GM19043 (cell line): ENCODE data around the gene GLO1.
A peak's percentile ranks its signal among the peaks of the same experiment; 100 is the strongest.

Experiments used
- ATAC-seq: cut with Tn5 transposase; IDR thresholded peaks from one replicate; pipeline ENCODE4 v1.9.1; 2021; ENCODE audit warnings: low read depth; ENCODE audit not compliant: unreplicated experiment

Gene GLO1

GRCh38 chr6:38702558-38703397 is at the start of gene GLO1:
Gene GLO1, minus strand, starts transcription at chr6:38703145. Its CDS starts 91 bp downstream, at chr6:38703054.
- ATAC-seq, result peak; percentile 99

GRCh38 chr6:38750968-38751615 is 48.1 kb upstream of the GLO1 start:
- ATAC-seq, result no peak

- no peak for ATAC-seq
Measured at GRCh38 chr6:38749473-38749872, 46.5 kb upstream of the GLO1 start.

- ATAC-seq, result no peak
Measured at GRCh38 chr6:38739532-38739931, 36.6 kb upstream of the GLO1 start.

GRCh38 chr6:38738261-38738660 is 35.3 kb upstream of the GLO1 start:
- ATAC-seq, result no peak

GRCh38 chr6:38736951-38737350 is 34.0 kb upstream of the GLO1 start:
- ATAC-seq, result no peak

GRCh38 chr6:38730140-38730862 is 27.4 kb upstream of the GLO1 start:
- ATAC-seq, result no peak

GRCh38 chr6:38728203-38728602 is 25.3 kb upstream of the GLO1 start:
- no peak for ATAC-seq

- peak; percentile 63 for ATAC-seq
Measured at GRCh38 chr6:38725414-38726183, 22.7 kb upstream of the GLO1 start.

GRCh38 chr6:38724343-38724742 is 21.4 kb upstream of the GLO1 start:
- ATAC-seq, result no peak

GRCh38 chr6:38723783-38724182 is 20.8 kb upstream of the GLO1 start:
- no peak for ATAC-seq

GRCh38 chr6:38722727-38723334 is 19.9 kb upstream of the GLO1 start:
- ATAC-seq, result no peak

- ATAC-seq, result no peak
Measured at GRCh38 chr6:38722038-38722437, 19.1 kb upstream of the GLO1 start.

GRCh38 chr6:38720295-38720694 is 17.4 kb upstream of the GLO1 start:
- ATAC-seq, result no peak

- no peak for ATAC-seq
Measured at GRCh38 chr6:38719358-38719757, 16.4 kb upstream of the GLO1 start.

- no peak for ATAC-seq
Measured at GRCh38 chr6:38716825-38717224, 13.9 kb upstream of the GLO1 start.

- ATAC-seq, result no peak
Measured at GRCh38 chr6:38715016-38715689, 12.2 kb upstream of the GLO1 start, which contains the start of gene DNAH8. Gene DNAH8, plus strand, starts transcription at chr6:38715311. Its CDS starts 7,499 bp downstream, at chr6:38722810.

- ATAC-seq, result no peak
Measured at GRCh38 chr6:38714239-38715015, 11.5 kb upstream of the GLO1 start.

GRCh38 chr6:38713812-38714211 is 10.9 kb upstream of the GLO1 start:
- no peak for ATAC-seq
